Suppressor macrophage treated with lipopolysaccharide for 1 hour (primary cell): ENCODE measurements around the gene RAB17.
A peak's percentile ranks its signal among the peaks of the same experiment; 100 is the strongest.
"Not testable (repeated sequence)": the region's sequence is repeated elsewhere in the genome, so short reads cannot be mapped to it uniquely, and the experiment has no call there.

Source experiments
- DNase-seq, 3 donors: peaks; one replicate each; pipeline ENCODE4 v3.0.0-alpha.2; 2020 to 2022

RAB17 gene

DNA sequence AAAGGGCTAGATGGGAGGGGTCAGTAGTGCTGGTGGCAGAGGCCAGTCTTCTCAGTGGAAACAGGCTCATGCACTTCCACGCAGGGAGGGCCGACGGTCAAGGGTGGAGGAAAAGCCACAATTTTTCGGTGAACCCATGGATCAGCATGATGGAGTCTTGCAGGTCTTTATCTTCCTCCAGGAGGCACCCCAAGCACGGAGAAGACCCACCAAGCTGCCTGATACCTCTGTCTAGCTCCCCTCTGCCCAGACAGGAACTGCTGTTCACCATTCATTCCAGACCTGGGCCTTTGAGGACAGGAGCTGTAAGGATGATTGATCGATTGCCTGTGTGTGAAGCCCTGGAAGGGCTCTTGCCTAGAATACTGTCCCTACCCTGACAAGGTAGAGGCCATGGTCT is 34.0 kb upstream of the RAB17 start:
- DNase-seq = no peak

- peak in 1 of 3 donors; percentile 36 for DNase-seq
Measured at GRCh38 chr2:237623428-237624403, 33.2 kb upstream of the RAB17 start.

DNA sequence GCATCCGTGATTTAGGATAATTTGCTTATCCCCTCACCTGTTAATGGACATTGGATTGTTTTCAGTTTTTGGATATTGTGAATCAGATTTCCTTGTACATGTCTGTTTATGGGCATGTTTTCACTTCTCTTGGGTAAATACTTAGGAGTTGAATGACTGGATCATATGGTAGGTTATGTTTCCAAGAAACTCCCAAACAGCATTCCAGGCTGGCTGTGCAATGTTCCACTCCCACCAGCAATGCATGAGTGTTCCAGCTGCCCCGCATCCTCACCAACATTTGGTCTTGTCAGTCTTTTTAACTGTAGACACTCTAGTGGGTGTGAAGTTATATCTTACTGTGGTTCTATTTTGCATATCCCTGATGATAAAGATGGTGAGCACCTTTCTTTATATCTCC is 27.9 kb upstream of the RAB17 start:
- no peak for DNase-seq

DNA sequence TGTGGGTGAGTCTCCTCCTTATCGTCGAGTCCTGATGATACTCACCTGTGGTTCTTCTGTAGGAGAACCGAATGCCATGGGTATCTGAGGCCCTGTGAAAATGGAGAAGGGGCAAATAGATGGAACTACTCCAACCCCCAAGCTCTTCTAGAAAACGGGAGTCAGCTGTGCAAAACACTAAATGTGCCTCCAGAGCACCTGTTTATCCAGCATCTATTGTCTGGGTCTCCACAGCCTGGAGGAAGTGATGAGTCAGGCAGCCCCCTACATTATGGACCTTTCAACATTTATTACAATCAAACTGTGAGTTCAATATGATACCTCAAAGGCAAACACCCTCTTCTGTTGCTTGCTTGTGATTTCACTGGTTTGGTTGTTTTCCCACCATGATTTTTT is 27.1 kb upstream of the RAB17 start:
- no peak for DNase-seq

DNA sequence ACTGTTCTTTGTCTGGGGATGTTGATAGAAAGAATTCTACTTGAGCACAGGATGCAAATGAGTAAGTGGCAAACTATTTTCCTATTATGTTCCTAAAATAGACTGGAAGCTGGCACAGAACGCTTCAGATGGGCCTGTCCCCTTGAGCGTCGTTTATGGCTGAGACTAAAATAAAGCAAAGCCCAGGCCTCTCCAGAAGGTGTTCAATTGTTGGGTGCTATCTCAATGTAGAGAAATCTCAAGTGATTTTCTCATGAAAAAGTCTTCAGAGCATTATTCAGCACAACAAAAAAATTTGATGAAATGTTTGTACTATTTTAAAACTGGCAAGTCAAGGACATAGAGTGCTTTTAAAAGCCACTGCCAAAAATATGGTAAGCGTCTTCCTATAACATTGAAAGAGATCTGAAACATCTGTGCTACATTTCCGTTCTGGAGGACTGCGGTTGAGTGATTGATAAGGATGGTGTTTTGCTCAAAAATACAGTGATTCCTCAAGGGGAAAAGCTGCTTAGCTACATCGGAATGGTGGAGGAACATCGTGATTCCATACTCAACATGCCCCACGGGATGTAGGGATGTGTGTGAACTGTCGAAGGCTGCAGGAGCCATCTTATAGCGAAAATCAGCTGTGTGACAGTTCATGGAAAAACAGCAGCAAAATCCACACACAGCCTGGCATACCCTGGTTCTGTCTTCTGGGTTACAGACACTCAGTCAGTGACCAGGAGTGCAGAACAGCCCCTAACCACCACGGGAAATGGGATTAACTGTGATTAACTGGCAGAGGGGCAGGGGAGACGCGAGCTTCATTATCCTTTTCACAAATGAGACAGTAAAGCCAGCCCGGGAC is 26.4 kb upstream of the RAB17 start:
- DNase-seq = no peak

- no peak for DNase-seq
Measured at GRCh38 chr2:237616373-237616733, 25.8 kb upstream of the RAB17 start.

DNA sequence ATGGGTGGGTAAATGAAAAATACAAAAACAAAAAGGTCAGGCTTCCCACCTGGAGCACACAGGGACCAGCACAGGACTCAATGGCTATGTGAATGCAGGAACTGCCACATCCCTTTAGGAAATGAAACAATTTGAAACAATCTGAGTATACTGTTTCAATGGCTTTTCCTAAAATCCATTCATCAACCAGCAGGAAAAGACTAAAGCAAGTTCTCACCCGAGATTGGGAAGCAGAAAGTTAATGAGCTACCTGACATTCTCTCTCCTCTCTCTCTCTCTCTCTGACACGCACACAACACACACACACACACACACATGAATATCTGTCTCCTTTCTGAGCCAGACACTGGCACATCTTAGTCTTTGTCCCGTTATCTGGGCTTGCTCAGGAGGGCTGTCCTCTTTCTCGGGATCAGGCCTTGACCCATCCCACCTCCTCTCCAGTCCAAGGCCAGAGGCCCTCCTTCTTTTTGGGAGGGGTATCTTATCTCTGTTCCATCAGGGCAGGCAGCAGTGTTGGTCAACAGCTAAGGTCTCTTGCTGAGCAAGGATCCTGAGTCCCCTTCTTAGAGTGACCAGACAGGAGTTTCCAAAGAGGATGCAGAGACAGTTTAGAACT is 25.2 kb upstream of the RAB17 start:
- no peak for DNase-seq

GRCh38 chr2:237614151-237614720 is 23.7 kb upstream of the RAB17 start:
- peak in 2 of 3 donors; percentile 41 to 63 for DNase-seq

DNA sequence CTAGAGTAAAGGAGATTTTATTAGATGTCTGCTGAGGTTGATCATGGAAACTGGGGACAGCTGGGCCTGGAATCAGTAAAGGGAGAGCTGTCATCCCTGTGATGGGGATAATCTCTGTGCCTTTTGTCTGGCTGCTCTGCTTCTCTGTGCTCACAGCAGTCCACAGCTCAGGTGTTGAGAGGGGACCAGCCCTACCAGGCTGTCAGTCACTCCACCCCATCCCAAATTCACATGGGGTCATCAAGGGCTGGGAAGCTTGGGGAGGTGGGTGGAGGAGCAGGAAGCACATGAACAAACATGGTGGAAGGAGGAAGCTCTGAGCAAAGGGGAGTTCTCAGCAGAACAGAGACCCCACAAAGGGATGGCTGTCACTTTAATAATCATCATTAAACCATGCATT is 23.1 kb upstream of the RAB17 start:
- DNase-seq = no peak

DNA sequence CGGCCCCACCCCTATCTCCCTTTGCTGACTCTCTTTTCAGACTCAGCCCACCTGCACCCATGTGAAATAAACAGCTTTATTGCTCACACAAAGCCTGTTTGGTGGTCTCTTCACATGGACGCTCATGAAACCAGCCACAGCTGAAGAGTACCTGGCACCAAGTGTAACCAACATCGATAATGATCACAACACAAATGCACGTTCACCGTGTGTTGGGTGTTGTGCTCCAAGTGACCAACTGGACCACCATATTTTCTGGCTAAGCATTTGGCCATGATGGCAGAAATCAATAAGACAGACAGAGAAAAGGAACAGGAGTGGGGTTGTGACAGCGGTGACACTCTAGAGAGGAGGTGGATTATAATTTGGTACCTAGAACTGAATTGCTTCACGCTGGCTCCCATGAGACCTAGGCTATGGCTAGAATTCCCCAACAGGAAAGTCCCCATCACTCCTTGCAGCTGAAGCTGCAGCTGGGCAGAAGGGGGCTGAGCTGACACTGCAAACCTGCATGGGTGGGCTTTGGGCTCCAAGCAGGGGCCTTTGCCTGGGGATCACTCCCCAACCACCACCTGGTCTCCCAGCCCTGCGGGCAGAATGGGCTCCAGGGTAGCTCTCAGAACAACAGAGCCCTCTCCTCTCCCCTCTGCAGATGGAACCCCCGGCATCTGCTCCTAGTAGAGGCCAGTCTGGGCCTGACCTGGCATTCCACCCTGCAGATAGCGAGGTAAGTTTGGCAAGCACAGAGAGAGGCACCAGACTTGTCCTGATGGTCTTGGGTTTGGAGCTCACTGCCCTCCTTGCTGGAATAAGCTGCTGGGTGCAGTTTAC is 22.2 kb upstream of the RAB17 start:
- no peak for DNase-seq

GRCh38 chr2:237606522-237606921 is 16.0 kb upstream of the RAB17 start:
- not testable (repeated sequence) for DNase-seq

DNA sequence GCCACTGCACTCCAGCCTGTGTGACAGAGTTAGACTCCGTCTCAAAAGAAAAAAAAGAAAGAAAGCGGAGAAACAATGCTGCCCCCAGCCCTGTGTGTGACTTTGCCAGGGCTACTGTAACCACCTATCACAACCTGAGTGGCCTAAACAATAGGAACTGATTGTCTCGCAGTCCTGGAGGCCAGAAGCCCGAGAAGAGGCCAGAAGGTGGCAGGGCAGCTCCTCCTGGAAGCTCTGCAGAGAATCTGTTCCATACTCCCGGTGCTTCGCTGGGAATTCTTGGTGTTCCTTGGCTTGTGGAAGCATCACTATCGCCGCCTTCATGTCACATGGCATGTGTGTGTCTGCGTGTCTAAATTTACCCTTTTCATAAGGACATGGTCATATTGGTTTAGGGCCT is 14.4 kb upstream of the RAB17 start:
- DNase-seq = no peak

GRCh38 chr2:237604391-237604790 is 13.9 kb upstream of the RAB17 start:
- DNase-seq = no peak

GRCh38 chr2:237603718-237604362 is 13.3 kb upstream of the RAB17 start:
- peak; percentile 63 to 77 (median 67) for DNase-seq

DNA sequence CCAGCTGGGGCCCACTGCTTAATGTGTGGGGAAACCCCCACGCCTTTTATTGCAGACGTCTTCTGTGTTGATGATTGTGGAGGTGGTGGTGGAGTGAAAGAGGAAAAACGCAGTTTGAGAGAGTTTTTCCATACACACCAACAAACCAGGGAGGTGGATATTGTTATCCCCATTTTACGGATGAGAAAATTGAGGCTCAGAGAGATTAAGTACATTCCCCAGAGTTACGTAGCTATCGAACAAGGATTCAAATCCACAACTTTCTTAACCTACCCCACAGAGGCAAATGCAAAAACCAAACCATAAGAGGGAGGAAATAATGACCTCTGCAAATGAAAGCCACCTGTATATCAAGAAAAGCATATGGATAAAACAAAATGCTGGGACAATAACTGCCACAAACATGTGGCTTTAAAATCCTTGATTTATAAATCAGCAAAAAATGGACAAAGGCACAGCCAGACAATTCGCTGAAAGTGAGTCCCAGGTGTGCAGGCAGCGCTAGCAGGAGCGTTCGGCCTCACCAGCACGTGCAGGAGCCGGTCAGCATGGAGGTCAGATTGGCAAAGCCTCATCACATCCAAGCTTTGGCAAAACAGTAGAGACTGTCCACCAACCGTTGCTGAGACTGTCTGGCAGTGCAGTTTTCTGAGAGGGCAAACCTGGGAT is 12.6 kb upstream of the RAB17 start:
- DNase-seq = no peak

DNA sequence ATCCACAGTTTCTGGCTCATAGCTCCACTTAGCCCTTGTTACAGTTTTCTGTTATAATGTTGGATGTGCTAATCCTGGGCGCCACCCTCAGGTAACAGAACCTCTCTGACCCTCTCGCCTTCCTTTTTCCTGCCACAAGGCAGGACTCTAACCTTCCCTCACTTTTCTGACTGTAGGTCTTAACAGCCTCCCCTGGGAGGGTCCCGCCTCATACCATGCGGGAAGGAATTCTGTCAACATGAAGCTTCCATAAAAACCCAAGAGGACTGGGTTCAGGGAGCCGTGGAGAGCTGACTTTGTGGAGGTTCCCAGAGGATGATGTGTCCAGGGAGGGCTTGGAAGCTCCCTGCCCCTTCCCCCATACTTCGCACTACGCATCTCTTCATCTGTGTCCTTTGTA is 11.9 kb upstream of the RAB17 start:
- DNase-seq = no peak

DNA sequence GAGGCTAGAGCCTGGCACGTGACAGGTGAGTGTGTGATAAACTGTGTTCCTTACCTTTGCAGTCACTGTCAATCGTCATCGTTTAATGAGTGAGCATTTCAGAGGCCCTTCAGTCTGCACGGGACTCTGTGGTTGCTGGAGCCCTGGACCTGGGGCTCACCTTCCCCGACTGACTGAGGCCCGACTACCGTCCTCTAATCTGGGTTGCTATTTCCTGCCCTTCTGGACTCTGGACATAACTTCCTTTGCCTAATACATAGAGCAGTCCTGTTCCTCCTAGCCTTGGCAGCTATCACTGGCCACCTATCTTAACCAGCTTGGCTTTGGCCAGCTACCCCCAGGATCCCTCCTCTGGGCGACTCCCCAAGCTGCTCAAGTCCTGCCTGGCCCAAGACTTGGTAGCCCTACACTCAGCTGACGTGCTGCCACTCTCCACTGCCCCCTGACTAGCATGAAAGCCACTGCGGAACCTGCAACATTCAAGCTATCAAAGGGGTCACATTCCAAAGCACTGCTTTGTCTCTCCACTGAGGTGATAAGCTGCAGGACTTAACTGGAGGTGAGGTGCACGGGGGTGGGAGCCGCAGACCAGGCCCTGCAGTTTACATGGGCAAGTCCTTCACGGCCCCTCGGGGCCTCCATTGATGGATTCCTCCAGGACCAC is 11.1 kb upstream of the RAB17 start:
- DNase-seq = no peak

DNA sequence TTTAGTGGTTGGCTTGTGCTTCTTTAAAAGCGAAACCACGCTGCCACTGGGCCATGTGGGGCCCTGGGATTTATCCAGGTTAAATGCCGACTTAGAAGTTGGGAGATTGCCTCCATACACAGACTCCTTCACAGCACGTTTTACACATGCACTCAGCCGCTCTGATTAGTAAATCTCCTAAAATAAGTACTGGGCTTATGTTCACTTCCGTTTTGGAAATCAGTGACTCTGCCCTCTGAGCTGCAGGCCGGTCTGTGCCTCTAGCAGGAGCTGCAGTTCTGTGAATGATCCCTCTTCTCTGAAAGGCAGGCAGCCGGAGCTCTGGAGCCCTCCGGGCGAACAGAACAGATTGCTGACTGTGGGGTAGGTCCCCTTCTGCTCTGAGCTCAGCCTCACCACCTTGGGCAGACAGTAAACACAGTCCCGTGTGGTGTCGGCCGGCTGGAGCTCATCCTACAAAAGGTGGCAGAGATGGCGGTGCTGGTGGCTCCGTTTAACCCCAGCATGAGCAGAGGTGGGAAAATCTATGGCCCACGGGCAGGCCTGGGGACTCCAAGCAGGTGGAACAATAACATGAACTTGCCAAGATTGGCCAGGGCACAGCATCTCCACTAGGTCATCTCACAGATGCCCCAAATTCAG is 9.8 kb upstream of the RAB17 start:
- DNase-seq = peak in 1 of 3 donors; percentile 30

GRCh38 chr2:237599465-237600110 is 9.1 kb upstream of the RAB17 start:
- no peak for DNase-seq
